Activated effector memory CD4-positive, alpha-beta T cell treated with Interleukin-2 at 50 U/mL for 16 hours (primary cell): ENCODE results near the gene RAB37.
A peak's percentile ranks its signal among the peaks of the same experiment; 100 is the strongest.

ENCODE experiments used
- DNase-seq: peaks from one replicate; pipeline ENCODE4 v3.0.0-alpha.2; 2020

Gene RAB37

GRCh38 chr17:74746922-74747321, 9.9 kb downstream of the RAB37 start:
- no peak for DNase-seq

GRCh38 chr17:74748279-74748528, 11.1 kb downstream of the RAB37 start:
- DNase-seq, result no peak

GRCh38 chr17:74748529-74749278, 11.6 kb downstream of the RAB37 start, which contains the start of gene NHERF1:
Gene NHERF1, plus strand, starts transcription at chr17:74748628. Its CDS starts 219 bp downstream, at chr17:74748847.
- peak; percentile 92 for DNase-seq

- peak; percentile 49 for DNase-seq
Measured at GRCh38 chr17:74749279-74750038, 12.4 kb downstream of the RAB37 start.

- no peak for DNase-seq
Measured at GRCh38 chr17:74750039-74750326, 12.9 kb downstream of the RAB37 start.

GRCh38 chr17:74750327-74751069, 13.4 kb downstream of the RAB37 start:
- no peak for DNase-seq

GRCh38 chr17:74752415-74752814, 15.4 kb downstream of the RAB37 start:
- DNase-seq, result no peak

- DNase-seq, result no peak
Measured at GRCh38 chr17:74752822-74753401, 15.9 kb downstream of the RAB37 start.

GRCh38 chr17:74754832-74755231, 17.8 kb downstream of the RAB37 start:
- no peak for DNase-seq

GRCh38 chr17:74755533-74755932, 18.5 kb downstream of the RAB37 start:
- no peak for DNase-seq

- no peak for DNase-seq
Measured at GRCh38 chr17:74756891-74757290, 19.8 kb downstream of the RAB37 start.

- DNase-seq, result no peak
Measured at GRCh38 chr17:74757502-74757901, 20.4 kb downstream of the RAB37 start.

GRCh38 chr17:74757931-74758847, 21.1 kb downstream of the RAB37 start:
- no peak for DNase-seq

- no peak for DNase-seq
Measured at GRCh38 chr17:74758848-74759168, 21.8 kb downstream of the RAB37 start.

GRCh38 chr17:74759243-74759801, 22.3 kb downstream of the RAB37 start:
- DNase-seq, result peak; percentile 54

- no peak for DNase-seq
Measured at GRCh38 chr17:74759941-74760340, 22.9 kb downstream of the RAB37 start.

- DNase-seq, result no peak
Measured at GRCh38 chr17:74760404-74761105, 23.5 kb downstream of the RAB37 start.

- no peak for DNase-seq
Measured at GRCh38 chr17:74761419-74761818, 24.4 kb downstream of the RAB37 start.

GRCh38 chr17:74761931-74762330, 24.9 kb downstream of the RAB37 start:
- DNase-seq, result no peak

- no peak for DNase-seq
Measured at GRCh38 chr17:74763565-74764387, 26.7 kb downstream of the RAB37 start.
